AG04449 (cell line): Measurements from ENCODE around the gene CENPE.

ENCODE experiments used
- CTCF ChIA-PET: fragments of 350-600 bp; formaldehyde crosslinking; extraction: SDS; loops from one replicate; lab custom pipeline; 2021; ENCODE audit warnings: antibody characterized with exemption; lab: Yijun Ruan, JAX
- POLR2A ChIA-PET: fragments of 400-600, 350-600 bp; formaldehyde crosslinking; extraction: SDS; loops from one replicate; lab custom pipeline; 2020; ENCODE audit warnings: antibody characterized with exemption, inconsistent platforms; lab: Yijun Ruan, JAX
- DNase-seq: peaks from one replicate; pipeline ENCODE4 v3.0.0-alpha.2; 2010; ENCODE audit warnings: low read depth, low spot score
- H3K4me3 ChIP-seq: 2 replicates; pipeline ENCODE4 v1.5.1; 2011; ENCODE audit warnings: low read depth, mild to moderate bottlenecking, control low read depth, low read length
- CTCF ChIP-seq: IDR thresholded peaks from one replicate; pipeline ENCODE4 v1.5.1; 2011; ENCODE audit warnings: mild to moderate bottlenecking, moderate library complexity, low read length, control low read depth, inconsistent platforms; ENCODE audit not compliant: insufficient read depth; ENCODE audit errors: missing control alignments

CENPE gene

GRCh38 chr4:103162176-103162575, 36.0 kb downstream of the CENPE start:
- CTCF ChIA-PET = no interaction called here
- POLR2A ChIA-PET = no interaction called here
- DNase-seq = no peak
- no peak overlapping the region for H3K4me3 ChIP-seq
- no peak for TF ChIP-seq CTCF

- POLR2A ChIA-PET = no interaction called here
- CTCF ChIA-PET = no interaction called here
- no peak overlapping the region for H3K4me3 ChIP-seq
- no peak for TF ChIP-seq CTCF
- DNase-seq = no peak
These were observed 39.4 kb downstream of the CENPE start for GRCh38 chr4:103158760-103159159.

- ChIA-PET POLR2A (no interaction called here), CTCF (no interaction called here)
- DNase-seq = no peak
- TF ChIP-seq CTCF = no peak
- H3K4me3 ChIP-seq = no peak overlapping the region
These were observed 42.0 kb downstream of the CENPE start for GRCh38 chr4:103156106-103156505.

GRCh38 chr4:103152381-103152780, 45.8 kb downstream of the CENPE start:
- no peak overlapping the region for H3K4me3 ChIP-seq
- DNase-seq = no peak
- CTCF ChIA-PET = no interaction called here
- POLR2A ChIA-PET = no interaction called here
- TF ChIP-seq CTCF = no peak

GRCh38 chr4:103150677-103151076, 47.5 kb downstream of the CENPE start:
- H3K4me3 ChIP-seq = no peak overlapping the region
- ChIA-PET CTCF (interaction anchor here (1.0 to 2.1 kb wide), 2 partner anchors 32 to 50 kb away, joined by 4 to 6 read pairs; no protein-coding TSS in a partner anchor), POLR2A (no interaction called here)
- DNase-seq = no peak
- no peak for TF ChIP-seq CTCF

GRCh38 chr4:103144926-103145325, 53.2 kb downstream of the CENPE start:
- DNase-seq = no peak
- CTCF ChIA-PET = no interaction called here
- TF ChIP-seq CTCF = no peak
- H3K4me3 ChIP-seq = no peak overlapping the region
- POLR2A ChIA-PET = no interaction called here
